Activated B cell treated with CpG ODN at 0.5 μM for 24 hours (primary cell): ENCODE data around the gene BORCS8. TPM values are rescaled to one million over a fixed set of nuclear protein-coding genes. Genes with fewer than 3 reads are reported as not detected.
"Not testable (repeated sequence)": the region's sequence is repeated elsewhere in the genome, so short reads cannot be mapped to it uniquely, and the experiment has no call there.

Experiments used
- ATAC-seq: fragments of 200-7000 bp; cut with Tn5 transposase; one replicate; pipeline ENCODE4 v1.10.0; 2021; ENCODE audit warnings: low read depth, mild to moderate bottlenecking, moderate library complexity
- CTCF ChIA-PET: fragments of 350-600 bp; sonication (Branson Sonifier 250); formaldehyde crosslinking; loops from one replicate; lab custom pipeline; 2021; ENCODE audit warnings: antibody characterized with exemption; lab: Charles Lee
- POLR2A ChIA-PET: fragments of 350-600 bp; sonication (Branson Sonifier 250); formaldehyde crosslinking; loops from one replicate; lab custom pipeline; 2021; ENCODE audit warnings: antibody characterized with exemption; lab: Charles Lee
- DNase-seq: peaks from one replicate; pipeline ENCODE4 v3.0.0; 2022
- H3K27ac Mint-ChIP-seq: one replicate; pipeline ENCODE4 v1.8.0; 2020; ENCODE audit warnings: mixed read lengths
- H3K27me3 Mint-ChIP-seq: one replicate; pipeline ENCODE4 v1.8.0; 2021; ENCODE audit warnings: mixed read lengths
- H3K36me3 Mint-ChIP-seq: one replicate; pipeline ENCODE4 v1.8.0; 2021; ENCODE audit warnings: low read depth, mixed read lengths
- H3K4me1 Mint-ChIP-seq: one replicate; pipeline ENCODE4 v1.8.0; 2021; ENCODE audit warnings: mixed read lengths
- H3K4me3 Mint-ChIP-seq: one replicate; pipeline ENCODE4 v1.8.0; 2020; ENCODE audit warnings: mild to moderate bottlenecking, mixed read lengths
- H3K9me3 Mint-ChIP-seq: one replicate; pipeline ENCODE4 v1.8.0; 2020; ENCODE audit warnings: mixed read lengths
- intact Hi-C: fragments of 100-400 bp; cut with micrococcal nuclease; formaldehyde crosslinking; loops from one replicate; pipeline ENCODE4 v1.15.1; 2024
- total RNA-seq: library from RNA; stranded (reverse); gene quantifications from 2 replicates; pipeline ENCODE4 v1.2.3, GENCODE V29; 2022
- TF ChIP-seq, protein P1 (sequence below): fragments of 200-600 bp; IDR thresholded peaks from one replicate; pipeline ENCODE4 v1.8.0; 2022; ENCODE audit warnings: antibody characterized with exemption, mild to moderate bottlenecking

BORCS8 gene
- total RNA-seq, 1 donor from 2014 or later, result 51.8 TPM

GRCh38 chr19:19223060-19223459, 31.1 kb upstream of the BORCS8 start:
- intact Hi-C loops, result no loop called here

DNA sequence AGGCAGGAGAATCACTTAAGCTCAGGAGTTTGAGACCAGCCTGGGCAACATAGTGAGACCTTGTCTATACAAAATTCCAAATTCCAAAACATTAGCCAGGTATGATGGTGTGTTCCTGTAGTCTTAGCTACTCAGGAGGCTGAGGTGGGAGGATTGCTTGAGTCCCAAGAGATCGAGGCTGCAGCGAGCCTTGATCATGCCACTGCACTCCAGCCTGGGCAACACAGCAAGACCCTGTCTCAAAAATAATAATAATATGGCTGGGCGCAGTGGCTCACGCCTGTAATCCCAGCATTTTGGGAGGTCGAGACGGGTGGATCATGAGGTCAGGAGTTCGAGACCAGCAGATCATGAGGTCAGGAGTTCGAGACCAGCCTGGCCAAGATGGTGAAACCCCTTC, 29.0 kb upstream of the BORCS8 start:
- ATAC-seq, DNase-seq, intact Hi-C loops, H3K4me3 Mint-ChIP-seq, H3K27ac Mint-ChIP-seq, H3K9me3 Mint-ChIP-seq, H3K36me3 Mint-ChIP-seq, H3K4me1 Mint-ChIP-seq: not testable (repeated sequence)
- CTCF ChIA-PET, result interaction anchor here (0.7 kb wide), 1 partner anchor 46 kb away, joined by 3 read pairs; no protein-coding TSS in a partner anchor
- POLR2A ChIA-PET, result interaction anchor here (0.6 kb wide), 1 partner anchor 154 kb away, joined by 4 read pairs; no protein-coding TSS in a partner anchor
- H3K27me3 Mint-ChIP-seq, result peaks cover 22% of the 10 kb centered on the region

More at GRCh38 chr19:19223060-19223459, 31.1 kb upstream of the BORCS8 start:
- peaks cover 12% of the 10 kb centered on the region for H3K27me3 Mint-ChIP-seq
- ChIA-PET POLR2A (no interaction called here), CTCF (no interaction called here)
- no peak overlapping the region for H3K27ac Mint-ChIP-seq
- ATAC-seq (no peak), DNase-seq (no peak)
- no peak overlapping the region for H3K4me3 Mint-ChIP-seq
- TF ChIP-seq, protein P1, sequence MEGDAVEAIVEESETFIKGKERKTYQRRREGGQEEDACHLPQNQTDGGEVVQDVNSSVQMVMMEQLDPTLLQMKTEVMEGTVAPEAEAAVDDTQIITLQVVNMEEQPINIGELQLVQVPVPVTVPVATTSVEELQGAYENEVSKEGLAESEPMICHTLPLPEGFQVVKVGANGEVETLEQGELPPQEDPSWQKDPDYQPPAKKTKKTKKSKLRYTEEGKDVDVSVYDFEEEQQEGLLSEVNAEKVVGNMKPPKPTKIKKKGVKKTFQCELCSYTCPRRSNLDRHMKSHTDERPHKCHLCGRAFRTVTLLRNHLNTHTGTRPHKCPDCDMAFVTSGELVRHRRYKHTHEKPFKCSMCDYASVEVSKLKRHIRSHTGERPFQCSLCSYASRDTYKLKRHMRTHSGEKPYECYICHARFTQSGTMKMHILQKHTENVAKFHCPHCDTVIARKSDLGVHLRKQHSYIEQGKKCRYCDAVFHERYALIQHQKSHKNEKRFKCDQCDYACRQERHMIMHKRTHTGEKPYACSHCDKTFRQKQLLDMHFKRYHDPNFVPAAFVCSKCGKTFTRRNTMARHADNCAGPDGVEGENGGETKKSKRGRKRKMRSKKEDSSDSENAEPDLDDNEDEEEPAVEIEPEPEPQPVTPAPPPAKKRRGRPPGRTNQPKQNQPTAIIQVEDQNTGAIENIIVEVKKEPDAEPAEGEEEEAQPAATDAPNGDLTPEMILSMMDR, result no peak
- H3K4me1 Mint-ChIP-seq, result peaks cover 4% of the 10 kb centered on the region
- H3K36me3 Mint-ChIP-seq, result no peaks in the 10 kb centered on the region
- no peaks in the 10 kb centered on the region for H3K9me3 Mint-ChIP-seq

DNA sequence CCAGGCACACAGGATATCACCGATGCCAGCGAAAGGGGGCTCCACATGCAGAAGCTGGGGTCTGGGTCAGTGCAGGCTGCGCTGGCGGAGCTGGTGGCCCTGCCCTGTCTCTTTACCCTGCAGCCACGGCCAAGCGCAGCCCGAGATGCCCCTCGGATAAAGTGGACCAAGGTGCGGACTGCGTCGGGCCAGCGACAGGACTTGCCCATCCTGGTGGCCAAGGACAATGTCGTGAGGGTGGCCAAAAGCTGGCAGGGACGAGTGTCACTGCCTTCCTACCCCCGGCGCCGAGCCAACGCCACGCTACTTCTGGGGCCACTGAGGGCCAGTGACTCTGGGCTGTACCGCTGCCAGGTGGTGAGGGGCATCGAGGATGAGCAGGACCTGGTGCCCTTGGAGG, 27.0 kb upstream of the BORCS8 start:
- TF ChIP-seq, protein P1, result no peak
- intact Hi-C loops, result no loop called here
- ChIA-PET CTCF (no interaction called here), POLR2A (no interaction called here)
- DNase-seq (no peak), ATAC-seq (no peak)
- no peak overlapping the region for H3K27ac Mint-ChIP-seq
- no peaks in the 10 kb centered on the region for H3K4me1 Mint-ChIP-seq
- no peaks in the 10 kb centered on the region for H3K36me3 Mint-ChIP-seq
- H3K4me3 Mint-ChIP-seq, result no peak overlapping the region
- H3K9me3 Mint-ChIP-seq, result peaks cover 5% of the 10 kb centered on the region
- peaks cover 36% of the 10 kb centered on the region for H3K27me3 Mint-ChIP-seq

GRCh38 chr19:19217099-19217498, 25.1 kb upstream of the BORCS8 start:
- Mint-ChIP-seq H3K27ac (no peak overlapping the region), H3K4me1 (no peaks in the 10 kb centered on the region), H3K9me3 (peaks cover 5% of the 10 kb centered on the region), H3K36me3 (no peaks in the 10 kb centered on the region), H3K27me3 (peaks cover 48% of the 10 kb centered on the region), H3K4me3 (no peak overlapping the region)
- DNase-seq (no peak), ATAC-seq (no peak)
- TF ChIP-seq, protein P1, result no peak
- intact Hi-C loops, result no loop called here
- ChIA-PET CTCF (interaction anchor here (1.2 kb wide), 1 partner anchor 8 kb away, joined by 3 read pairs; no protein-coding TSS in a partner anchor), POLR2A (no interaction called here)

GRCh38 chr19:19215792-19216191, 23.8 kb upstream of the BORCS8 start:
- no peaks in the 10 kb centered on the region for H3K4me1 Mint-ChIP-seq
- ChIA-PET CTCF (no interaction called here), POLR2A (no interaction called here)
- TF ChIP-seq, protein P1, result no peak
- H3K27me3 Mint-ChIP-seq, result peaks cover 57% of the 10 kb centered on the region
- no peak overlapping the region for H3K27ac Mint-ChIP-seq
- ATAC-seq (no peak), DNase-seq (no peak)
- no peaks in the 10 kb centered on the region for H3K36me3 Mint-ChIP-seq
- H3K9me3 Mint-ChIP-seq, result peaks cover 5% of the 10 kb centered on the region
- H3K4me3 Mint-ChIP-seq, result no peak overlapping the region
- intact Hi-C loops, result no loop called here

GRCh38 chr19:19214892-19215291, 22.9 kb upstream of the BORCS8 start:
- H3K27ac Mint-ChIP-seq, result no peak overlapping the region
- CTCF ChIA-PET, result no interaction called here
- intact Hi-C loops, result no loop called here
- H3K9me3 Mint-ChIP-seq, result peaks cover 5% of the 10 kb centered on the region
- no peaks in the 10 kb centered on the region for H3K36me3 Mint-ChIP-seq
- ATAC-seq, result no peak
- no peak for DNase-seq
- no peaks in the 10 kb centered on the region for H3K4me1 Mint-ChIP-seq
- peaks cover 57% of the 10 kb centered on the region for H3K27me3 Mint-ChIP-seq
- POLR2A ChIA-PET, result no interaction called here
- TF ChIP-seq, protein P1, result no peak
- no peak overlapping the region for H3K4me3 Mint-ChIP-seq
